Neural progenitor cell (in vitro differentiated cells): ENCODE data around the gene THBS4.

Experiments
- CTCF ChIP-seq: fragments of 200-600 bp; sonication (generic); IDR thresholded peaks from 2 replicates; pipeline ENCODE4 v1.5.1; 2017; ENCODE audit warnings: antibody characterized with exemption, mild to moderate bottlenecking
- EZH2 ChIP-seq: fragments of 200-600 bp; sonication (generic); IDR thresholded peaks from 2 replicates; pipeline ENCODE4 v1.6.1; 2017; ENCODE audit warnings: antibody characterized with exemption, mild to moderate bottlenecking, moderate library complexity
- EZH2phosphoT487 ChIP-seq: fragments of 200-600 bp; sonication (generic); IDR thresholded peaks from 2 replicates; pipeline ENCODE4 v1.6.1; 2017; ENCODE audit warnings: antibody characterized with exemption

GRCh38 chr5:79999722-80000121, 35.4 kb upstream of the THBS4 start:
- TF ChIP-seq CTCF, result no peak
- TF ChIP-seq EZH2, result no peak
- TF ChIP-seq EZH2phosphoT487, result no peak
